MM.1S (cell line): Measurements from ENCODE around the gene DBF4B.

ENCODE experiments used
- CTCF ChIP-seq: fragments of 300-600 bp; sonication (generic); IDR thresholded peaks from 2 replicates; pipeline ENCODE4 v1.5.1; 2016; ENCODE audit warnings: antibody characterized with exemption, low read length, mixed read lengths
- EZH2 ChIP-seq: fragments of 300-600 bp; sonication (generic); optimal IDR thresholded peaks from 2 replicates; pipeline ENCODE3; 2017; ENCODE audit warnings: low read depth, mild to moderate bottlenecking, antibody characterized with exemption, low read length, mixed read lengths
- EZH2phosphoT487 ChIP-seq: fragments of 300-600 bp; sonication (generic); IDR thresholded peaks from 2 replicates; pipeline ENCODE4 v1.6.1; 2018; ENCODE audit warnings: antibody characterized with exemption, low read length

GRCh38 chr17:44673893-44674292 lies 34.6 kb upstream of the DBF4B start:
- TF ChIP-seq CTCF (no peak), EZH2 (no peak), EZH2phosphoT487 (no peak)
